Keratinocyte (primary cell): Measurements from ENCODE around the gene TTC9. TPM values are rescaled to one million over a fixed set of nuclear protein-coding genes. Genes with fewer than 3 reads are reported as not detected.

ENCODE experiments used
- DNase-seq: peaks from one replicate; pipeline ENCODE4 v3.0.0-alpha.2; 2011; ENCODE audit warnings: low read depth, missing footprints, low spot score
- FAIRE-seq: peaks from 2 replicates; lab custom pipeline; 2011; peaks lifted over from hg19 to GRCh38; lab: Jason Lieb, UNC
- H2AFZ ChIP-seq: 2 replicates; pipeline ENCODE4 v1.6.0; 2012; ENCODE audit warnings: low read length, control low read depth, inconsistent platforms; ENCODE audit not compliant: control insufficient read depth
- H3K27ac ChIP-seq: 2 replicates; pipeline ENCODE4 v1.5.1; 2011; ENCODE audit warnings: low read length; ENCODE audit not compliant: control insufficient read depth, insufficient read depth
- H3K27me3 ChIP-seq: 3 replicates; pipeline ENCODE4 v1.6.0; 2011; ENCODE audit warnings: low read length; ENCODE audit not compliant: control insufficient read depth, insufficient read depth; ENCODE audit errors: extremely low read depth
- H3K36me3 ChIP-seq, 2 experiments: 2 replicates in 1 of 2; 3 replicates in 1 of 2; pipeline ENCODE4 v1.5.1; 2011; ENCODE audit warnings: low read length in 2 of 2, mild to moderate bottlenecking in 1 of 2; ENCODE audit not compliant: control insufficient read depth in 2 of 2, insufficient read depth in 2 of 2; ENCODE audit errors: extremely low read depth in 1 of 2
- H3K4me1 ChIP-seq: 3 replicates; pipeline ENCODE4 v1.5.1; 2011; ENCODE audit warnings: low read length; ENCODE audit not compliant: control insufficient read depth, insufficient read depth; ENCODE audit errors: extremely low read depth
- H3K4me2 ChIP-seq: 3 replicates; pipeline ENCODE4 v1.6.0; 2011; ENCODE audit warnings: low read depth, low read length; ENCODE audit not compliant: control insufficient read depth, insufficient read depth; ENCODE audit errors: extremely low read depth
- H3K4me3 ChIP-seq, 3 experiments: fragments of 200-600 bp in 1 of 3; sonication (generic) in 1 of 3; 2 replicates in 2 of 3; 3 replicates in 1 of 3; pipeline ENCODE4 v1.5.1; 2011 to 2016; ENCODE audit warnings: low read length in 3 of 3, mild to moderate bottlenecking in 3 of 3, control low read depth in 2 of 3, inconsistent platforms in 1 of 3, low read depth in 1 of 3, mixed read lengths in 1 of 3, mixed run types in 1 of 3, moderate library complexity in 1 of 3; ENCODE audit not compliant: control insufficient read depth in 2 of 3, insufficient read depth in 2 of 3; ENCODE audit errors: extremely low read depth in 1 of 3
- H3K79me2 ChIP-seq: 2 replicates; pipeline ENCODE4 v1.6.0; 2012; ENCODE audit warnings: low read length; ENCODE audit not compliant: control insufficient read depth, insufficient read depth
- H3K9ac ChIP-seq: 3 replicates; pipeline ENCODE4 v1.6.0; 2011; ENCODE audit warnings: low read length; ENCODE audit not compliant: control insufficient read depth, insufficient read depth; ENCODE audit errors: extremely low read depth
- H3K9me1 ChIP-seq: 3 replicates; pipeline ENCODE4 v1.6.0; 2011; ENCODE audit warnings: low read length; ENCODE audit not compliant: control insufficient read depth, insufficient read depth; ENCODE audit errors: extremely low read depth
- H3K9me3 ChIP-seq: 2 replicates; pipeline ENCODE4 v1.5.1; 2012; ENCODE audit warnings: low read depth, low read length; ENCODE audit not compliant: control insufficient read depth
- H4K20me1 ChIP-seq: 3 replicates; pipeline ENCODE4 v1.6.0; 2011; ENCODE audit warnings: low read length; ENCODE audit not compliant: control insufficient read depth, insufficient read depth; ENCODE audit errors: extremely low read depth
- CTCF ChIP-seq, 3 experiments: IDR thresholded peaks in 1 of 3; conservative IDR thresholded peaks in 1 of 3; optimal IDR thresholded peaks in 1 of 3; 2 replicates in 2 of 3; 3 replicates in 1 of 3; pipeline versions ENCODE3 to v1.5.1; 2011; ENCODE audit warnings: low read length in 3 of 3, mild to moderate bottlenecking in 3 of 3, moderate library complexity in 2 of 3, control low read depth in 1 of 3, inconsistent platforms in 1 of 3; ENCODE audit not compliant: insufficient read depth in 2 of 3; ENCODE audit errors: extremely low read depth in 1 of 3
- EZH2 ChIP-seq: IDR thresholded peaks from one replicate; pipeline ENCODE4 v1.6.1; 2012; ENCODE audit warnings: inconsistent platforms, mild to moderate bottlenecking, low read length, moderate library complexity
- dilution Hi-C: fragments of 300-500 bp; cut with MboI; formaldehyde crosslinking; loops from one replicate; pipeline ENCODE4 v1.7.0; 2020; ENCODE audit warnings: low sequenced_read_pairs; ENCODE audit not compliant: extremely low pct_ligation_motif_present
- polyA plus RNA-seq, 5 experiments: library from polyadenylated mRNA; depleted of rRNA in 3 of 5; stranded (reverse) in 3 of 5; stranded (forward) in 1 of 5; unstranded in 1 of 5; fragments of >200 nt; gene quantifications; 1 replicate in 1 of 5; 2 replicates in 3 of 5; 3 replicates in 1 of 5; pipeline versions ENCODE4 v1.2.1 to v1.2.3, GENCODE V29; 2011 to 2012; ENCODE audit warnings: missing spikeins in 2 of 5, low read depth in 1 of 5, low replicate concordance in 1 of 5

TTC9 gene
- polyA plus RNA-seq, 1 donor (not counting 4 experiments of a cell fraction or from before 2014, with no cell fraction given): 0.59 TPM

GRCh38 chr14:70652871-70653270 lies 11.2 kb downstream of the TTC9 start:
- Histone ChIP-seq H3K9ac (no peak overlapping the region), H3K36me3 (no peaks in the 10 kb centered on the region), H3K27ac (no peak overlapping the region), H3K27me3 (peaks cover 6% of the 10 kb centered on the region), H3K9me3 (no peaks in the 10 kb centered on the region), H4K20me1 (no peaks in the 10 kb centered on the region), H3K4me1 (no peaks in the 10 kb centered on the region), H2AFZ (no peak overlapping the region), H3K79me2 (no peaks in the 10 kb centered on the region), H3K9me1 (no peaks in the 10 kb centered on the region), H3K4me2 (no peak overlapping the region), H3K4me3 (no peak overlapping the region)
- dilution Hi-C loops: no loop called here
- DNase-seq: no peak
- no peak for FAIRE-seq
- no peak for TF ChIP-seq EZH2
- no peak for TF ChIP-seq CTCF (optimal IDR thresholded peaks at IDR 0.05 in 1 of 3, IDR thresholded peaks at IDR 0.05 in 1 of 3, conservative IDR thresholded peaks at IDR 0.05 in 1 of 3; ENCODE audit: extremely low read depth in 1 of 3, insufficient read depth in 2 of 3, low read length in 3 of 3)

- H4K20me1 ChIP-seq: no peaks in the 10 kb centered on the region
- peaks cover 6% of the 10 kb centered on the region for H3K27me3 ChIP-seq
- no peak overlapping the region for H3K4me3 ChIP-seq
- no peaks in the 10 kb centered on the region for H3K36me3 ChIP-seq
- H3K79me2 ChIP-seq: no peaks in the 10 kb centered on the region
- DNase-seq (no peak), FAIRE-seq (no peak)
- no peak overlapping the region for H3K4me2 ChIP-seq
- TF ChIP-seq EZH2: no peak
- TF ChIP-seq CTCF (optimal IDR thresholded peaks at IDR 0.05 in 1 of 3, IDR thresholded peaks at IDR 0.05 in 1 of 3, conservative IDR thresholded peaks at IDR 0.05 in 1 of 3; ENCODE audit: extremely low read depth in 1 of 3, insufficient read depth in 2 of 3, low read length in 3 of 3): no peak
- H3K9me3 ChIP-seq: no peaks in the 10 kb centered on the region
- no peak overlapping the region for H3K27ac ChIP-seq
- no peaks in the 10 kb centered on the region for H3K4me1 ChIP-seq
- H2AFZ ChIP-seq: no peak overlapping the region
- dilution Hi-C loops: no loop called here
- no peaks in the 10 kb centered on the region for H3K9me1 ChIP-seq
- no peak overlapping the region for H3K9ac ChIP-seq
Measured at GRCh38 chr14:70653662-70654061, 11.9 kb downstream of the TTC9 start.
